Measurements from ENCODE around the gene SUSD5.

SUSD5 gene

GRCh38 chr3:33181229-33181628, 37.4 kb downstream of the SUSD5 start:
- DNase-seq (ENCODE audit: low read depth) = no peak
- TF ChIP-seq CTCF (IDR thresholded peaks at IDR 0.05; ENCODE audit: control insufficient read depth, extremely low read depth, insufficient read depth) = no peak
- H3K4me3 ChIP-seq (ENCODE audit: low read depth, low read length) = no peak overlapping the region

- H3K4me3 ChIP-seq (ENCODE audit: low read depth, low read length) = no peak overlapping the region
- DNase-seq (ENCODE audit: low read depth) = no peak
- no peak for TF ChIP-seq CTCF (IDR thresholded peaks at IDR 0.05; ENCODE audit: control insufficient read depth, extremely low read depth, insufficient read depth)
Observed at GRCh38 chr3:33179132-33179531, 39.5 kb downstream of the SUSD5 start.

- no peak for TF ChIP-seq CTCF (IDR thresholded peaks at IDR 0.05; ENCODE audit: control insufficient read depth, extremely low read depth, insufficient read depth)
- no peak overlapping the region for H3K4me3 ChIP-seq (ENCODE audit: low read depth, low read length)
- DNase-seq (ENCODE audit: low read depth) = no peak
Observed at GRCh38 chr3:33174711-33175414, 43.7 kb downstream of the SUSD5 start.

- no peak for DNase-seq (ENCODE audit: low read depth)
- no peak for TF ChIP-seq CTCF (IDR thresholded peaks at IDR 0.05; ENCODE audit: control insufficient read depth, extremely low read depth, insufficient read depth)
Observed at GRCh38 chr3:33174095-33174494, 44.5 kb downstream of the SUSD5 start.

GRCh38 chr3:33173672-33174071, 44.9 kb downstream of the SUSD5 start:
- no peak for TF ChIP-seq CTCF (IDR thresholded peaks at IDR 0.05; ENCODE audit: control insufficient read depth, extremely low read depth, insufficient read depth)
- no peak for DNase-seq (ENCODE audit: low read depth)
- no peak overlapping the region for H3K4me3 ChIP-seq (ENCODE audit: low read depth, low read length)

More at GRCh38 chr3:33174095-33174494, 44.5 kb downstream of the SUSD5 start:
- H3K4me3 ChIP-seq (ENCODE audit: low read depth, low read length) = no peak overlapping the region

- H3K4me3 ChIP-seq (ENCODE audit: low read depth, low read length) = no peak overlapping the region
- no peak for TF ChIP-seq CTCF (IDR thresholded peaks at IDR 0.05; ENCODE audit: control insufficient read depth, extremely low read depth, insufficient read depth)
- DNase-seq (ENCODE audit: low read depth) = no peak
Observed at GRCh38 chr3:33173103-33173502, 45.5 kb downstream of the SUSD5 start.

- no peak for DNase-seq (ENCODE audit: low read depth)
- TF ChIP-seq CTCF (IDR thresholded peaks at IDR 0.05; ENCODE audit: control insufficient read depth, extremely low read depth, insufficient read depth) = no peak
- no peak overlapping the region for H3K4me3 ChIP-seq (ENCODE audit: low read depth, low read length)
Observed at GRCh38 chr3:33171580-33171979, 47.0 kb downstream of the SUSD5 start.
